H1 (cell line): ENCODE results near the gene GALNT7. TPM values are rescaled to one million over a fixed set of nuclear protein-coding genes. Genes with fewer than 3 reads are reported as not detected.

Experiments
- CTCF ChIA-PET: fragments of 300-600 bp; sonication (Branson Sonifier 250); formaldehyde crosslinking; loops from one replicate; lab custom pipeline; 2021; ENCODE audit not compliant: partially characterized antibody; lab: Charles Lee
- POLR2A ChIA-PET: fragments of 300-600 bp; sonication (Branson Sonifier 250); formaldehyde crosslinking; loops from one replicate; lab custom pipeline; 2021; ENCODE audit warnings: inconsistent platforms; ENCODE audit not compliant: partially characterized antibody; lab: Charles Lee
- DNase-seq, 2 experiments: peaks; one replicate each; pipeline versions ENCODE4 v3.0.0 to v3.0.0-alpha.2; 2010 to 2022; ENCODE audit warnings: low spot score in 2 of 2, low read depth in 1 of 2, mixed read lengths in 1 of 2
- FAIRE-seq: peaks from 2 replicates; lab custom pipeline; 2011; peaks lifted over from hg19 to GRCh38; lab: Jason Lieb, UNC
- H2AFZ ChIP-seq: 2 replicates; pipeline ENCODE4 v1.8.1; 2012; ENCODE audit warnings: low read length, inconsistent platforms
- H2AK5ac ChIP-seq: 2 replicates; pipeline ENCODE4 v1.6.1; 2013; ENCODE audit warnings: low read depth, low read length
- H2BK120ac ChIP-seq: replicated peaks from 2 replicates; pipeline ENCODE3; 2013; ENCODE audit warnings: low read depth, low read length, inconsistent platforms
- H2BK12ac ChIP-seq: 2 replicates; pipeline ENCODE4 v1.6.1; 2013; ENCODE audit warnings: low read depth, low read length
- H2BK15ac ChIP-seq: 2 replicates; pipeline ENCODE4 v1.6.1; 2013; ENCODE audit warnings: low read length
- H2BK20ac ChIP-seq: 2 replicates; pipeline ENCODE4 v1.6.1; 2013; ENCODE audit warnings: low read length
- H2BK5ac ChIP-seq: 2 replicates; pipeline ENCODE4 v1.6.1; 2013; ENCODE audit warnings: low read depth, low read length
- H3K14ac ChIP-seq: 2 replicates; pipeline ENCODE4 v1.6.1; 2013; ENCODE audit warnings: inconsistent platforms; ENCODE audit not compliant: insufficient read length
- H3K18ac ChIP-seq: 2 replicates; pipeline ENCODE4 v1.6.1; 2013; ENCODE audit warnings: low read length; ENCODE audit errors: extremely low read depth
- H3K23ac ChIP-seq: 2 replicates; pipeline ENCODE4 v1.6.1; 2013; ENCODE audit warnings: inconsistent platforms; ENCODE audit not compliant: insufficient read length
- H3K23me2 ChIP-seq: 2 replicates; pipeline ENCODE4 v1.6.1; 2013; ENCODE audit warnings: low read depth, low read length
- H3K27ac ChIP-seq: 2 replicates; pipeline ENCODE4 v1.6.1; 2011; ENCODE audit warnings: low read depth, low read length, inconsistent platforms
- H3K27me3 ChIP-seq, 4 experiments: replicated peaks in 1 of 4; 1 replicate in 1 of 4; 2 replicates in 3 of 4; pipeline versions ENCODE4 v1.6.1 to v1.8.1; 2011 to 2013; ENCODE audit warnings: low read length in 3 of 4, mild to moderate bottlenecking in 3 of 4, inconsistent platforms in 2 of 4, mixed read lengths in 2 of 4, moderate library complexity in 1 of 4; ENCODE audit not compliant: control insufficient read depth in 3 of 4, insufficient read depth in 3 of 4; ENCODE audit errors: extremely low read depth in 1 of 4
- H3K36me3 ChIP-seq, 4 experiments: 2 replicates each; pipeline versions ENCODE4 v1.6.1 to v1.8.1; 2011 to 2013; ENCODE audit warnings: mild to moderate bottlenecking in 4 of 4, low read length in 3 of 4, moderate library complexity in 2 of 4, control low read depth in 1 of 4, inconsistent platforms in 1 of 4; ENCODE audit not compliant: insufficient read depth in 4 of 4, control insufficient read depth in 2 of 4
- H3K4ac ChIP-seq: replicated peaks from 2 replicates; pipeline ENCODE3; 2013; ENCODE audit warnings: low read length, low read depth, mixed read lengths, inconsistent platforms; ENCODE audit not compliant: insufficient read length
- H3K4me1 ChIP-seq, 4 experiments: replicated peaks in 1 of 4; 1 replicate in 1 of 4; 2 replicates in 3 of 4; pipeline versions ENCODE4 v1.6.1 to v1.8.1; 2011 to 2013; ENCODE audit warnings: low read length in 3 of 4, inconsistent platforms in 2 of 4, mixed read lengths in 1 of 4; ENCODE audit not compliant: insufficient read depth in 4 of 4, control insufficient read depth in 3 of 4
- H3K4me2 ChIP-seq, 2 experiments: 2 replicates each; pipeline versions ENCODE4 v1.6.1 to v1.8.1; 2011 to 2013; ENCODE audit warnings: low read depth in 2 of 2, low read length in 2 of 2, control low read depth in 1 of 2, inconsistent platforms in 1 of 2, mild to moderate bottlenecking in 1 of 2; ENCODE audit not compliant: insufficient read depth in 1 of 2
- H3K4me3 ChIP-seq, 4 experiments: fragments of 200-600, 300-600 bp in 1 of 4; sonication (generic), shearing (Covaris generic), sonication (Bioruptor Twin) in 1 of 4; 2 replicates each; pipeline versions ENCODE4 v1.5.1 to v1.8.1; 2011 to 2016; ENCODE audit warnings: low read length in 4 of 4, low read depth in 3 of 4, control low read depth in 2 of 4, inconsistent platforms in 2 of 4, mild to moderate bottlenecking in 2 of 4, mixed read lengths in 1 of 4, moderate library complexity in 1 of 4; ENCODE audit not compliant: insufficient read depth in 2 of 4; ENCODE audit errors: extremely low read depth in 1 of 4
- H3K56ac ChIP-seq: replicated peaks from 2 replicates; pipeline ENCODE3; 2013; ENCODE audit warnings: low read depth, mild to moderate bottlenecking, mixed read lengths, low read length, inconsistent platforms; ENCODE audit not compliant: insufficient read length
- H3K79me1 ChIP-seq: 2 replicates; pipeline ENCODE4 v1.6.1; 2013; ENCODE audit warnings: low read depth, low read length, control low read depth
- H3K79me2 ChIP-seq, 2 experiments: 2 replicates each; pipeline versions ENCODE4 v1.6.1 to v1.8.1; 2012 to 2013; ENCODE audit warnings: low read length in 2 of 2, mild to moderate bottlenecking in 2 of 2, inconsistent platforms in 1 of 2; ENCODE audit not compliant: insufficient read depth in 2 of 2, control insufficient read depth in 1 of 2
- H3K9ac ChIP-seq, 4 experiments: replicated peaks in 1 of 4; 1 replicate in 1 of 4; 2 replicates in 3 of 4; pipeline versions ENCODE4 v1.6.1 to v1.8.1; 2011 to 2013; ENCODE audit warnings: low read depth in 3 of 4, low read length in 3 of 4, control low read depth in 2 of 4, mild to moderate bottlenecking in 2 of 4, moderate library complexity in 2 of 4, inconsistent platforms in 1 of 4; ENCODE audit errors: extremely low read depth in 1 of 4
- H3K9me3 ChIP-seq, 2 experiments: 2 replicates each; pipeline versions ENCODE4 v1.6.1 to v1.8.1; 2012 to 2013; ENCODE audit warnings: mild to moderate bottlenecking in 2 of 2, moderate library complexity in 2 of 2, control low read depth in 1 of 2, inconsistent platforms in 1 of 2, low read depth in 1 of 2, low read length in 1 of 2, mixed read lengths in 1 of 2; ENCODE audit not compliant: insufficient read depth in 2 of 2
- H4K20me1 ChIP-seq, 2 experiments: replicated peaks in 1 of 2; 2 replicates each; pipeline versions ENCODE3 to v1.8.1; 2011 to 2013; ENCODE audit warnings: inconsistent platforms in 2 of 2, low read length in 2 of 2, mild to moderate bottlenecking in 1 of 2; ENCODE audit not compliant: insufficient read depth in 2 of 2, control insufficient read depth in 1 of 2
- H4K5ac ChIP-seq: 2 replicates; pipeline ENCODE4 v1.6.1; 2013; ENCODE audit warnings: low read length, low read depth, mixed read lengths, inconsistent platforms; ENCODE audit not compliant: insufficient read length
- H4K8ac ChIP-seq: 2 replicates; pipeline ENCODE4 v1.8.0; 2013; ENCODE audit warnings: mild to moderate bottlenecking, moderate library complexity, low read length, inconsistent platforms; ENCODE audit not compliant: insufficient read depth; ENCODE audit errors: extremely low read depth
- H4K91ac ChIP-seq: replicated peaks from 2 replicates; pipeline ENCODE3; 2013; ENCODE audit warnings: low read length, mixed read lengths, inconsistent platforms; ENCODE audit not compliant: insufficient read length
- CBX5 ChIP-seq: fragments of 300-800, 300-1000 bp; sonication (generic); IDR thresholded peaks from 2 replicates; pipeline ENCODE4 v1.7.1; 2016; ENCODE audit warnings: antibody characterized with exemption, low read length, low read depth
- CEBPB ChIP-seq: IDR thresholded peaks from 2 replicates; pipeline ENCODE4 v1.6.1; 2012; ENCODE audit warnings: low read depth, low read length
- SIN3A ChIP-seq, 2 experiments: IDR thresholded peaks in 1 of 2; conservative IDR thresholded peaks in 1 of 2; 2 replicates each; pipeline ENCODE4 v1.6.1; 2011 to 2012; ENCODE audit warnings: low read length in 2 of 2, improper control_type of control experiment in 1 of 2, low read depth in 1 of 2, mild to moderate bottlenecking in 1 of 2
- SP4 ChIP-seq: IDR thresholded peaks from 2 replicates; pipeline ENCODE4 v1.6.1; 2012; ENCODE audit warnings: low read length, inconsistent platforms
- WGBS, 2 experiments: shearing (Covaris generic) in 1 of 2; methylation state at CpG; one replicate each; pipeline versions ENCODE4 v1.1.6 to v1.1.7; 2013 to 2015; ENCODE audit warnings: low lambda C conversion rate in 2 of 2, mixed read lengths in 2 of 2, inconsistent platforms in 1 of 2, low coverage in 1 of 2, missing lambda C conversion rate in 1 of 2; ENCODE audit not compliant: insufficient replicate concordance in 2 of 2, insufficient coverage in 1 of 2, insufficient read length in 1 of 2; ENCODE audit errors: extremely low coverage in 1 of 2, missing lambda C conversion rate in 1 of 2; 5-methylcytosine and 5-hydroxymethylcytosine counted together
- polyA plus RNA-seq, 7 experiments: library from polyadenylated mRNA; depleted of rRNA in 3 of 7; stranded (reverse) in 5 of 7; unstranded in 2 of 7; fragments of >200 nt in 5 of 7; fragments of 200-250 nt in 2 of 7; gene quantifications; 1 replicate in 5 of 7; 2 replicates in 1 of 7; 4 replicates in 1 of 7; pipeline versions ENCODE4 v1.2.1 to v1.2.3, GENCODE V29; 2011 to 2013; ENCODE audit warnings: missing spikeins in 2 of 7, mixed read lengths in 2 of 7
- total RNA-seq: library from RNA; stranded (reverse); fragmentation: NEBNext Ultra II Directional; extraction: Animal tissue kit (Norgen Biotek cat#: 25700); gene quantifications from 2 replicates; pipeline ENCODE4 v1.2.1, GENCODE V29; 2021

GALNT7 gene
- total and polyA plus RNA-seq, 2 of the 8 experiments (the other 6 are each of a cell fraction or from before 2014, with no cell fraction given), result 22.4 to 85.5 TPM

DNA sequence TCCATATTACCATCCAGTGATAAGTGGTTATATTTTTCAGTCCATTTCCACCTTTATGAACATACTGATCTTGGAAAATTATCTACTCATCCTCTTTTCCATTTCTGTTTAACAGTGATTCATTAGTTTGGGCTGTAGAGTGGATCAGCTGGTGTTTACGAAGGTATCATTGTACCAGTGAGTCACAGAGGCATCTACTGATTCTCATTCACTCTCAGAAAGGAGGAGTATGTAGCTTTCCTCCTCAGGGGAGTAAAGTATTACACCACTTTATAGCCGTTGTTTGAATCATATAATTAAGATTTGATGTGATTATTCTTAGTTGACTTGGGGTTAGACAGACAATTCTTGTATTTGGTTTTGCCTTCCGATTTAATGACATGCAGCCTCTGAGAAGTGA is 74.7 kb downstream of the GALNT7 start:
- peaks cover 9% of the 10 kb centered on the region for H3K79me1 ChIP-seq
- no peaks in the 10 kb centered on the region for H3K9me3 ChIP-seq
- CTCF ChIA-PET, result interaction anchor here (0.8 to 2.0 kb wide), 5 partner anchors 11 to 221 kb away, joined by 3 to 8 read pairs (median 4); no protein-coding TSS in a partner anchor
- H2AK5ac ChIP-seq, result no peak overlapping the region
- no peak overlapping the region for H3K27ac ChIP-seq
- WGBS, 2 experiments, result 87% methylated on average over 3 of the region's 3 CpGs; no CpG with 5 or more reads in 1 of the 2 experiments
- no peak for DNase-seq
- H4K91ac ChIP-seq, result no peak overlapping the region
- POLR2A ChIA-PET, result interaction anchor here (0.5 to 1.0 kb wide), 2 partner anchors 94 to 207 kb away, joined by 3 read pairs; no protein-coding TSS in a partner anchor
- H3K79me2 ChIP-seq, result peaks cover 3 to 86% of the 10 kb centered on the region in 2 experiments; a peak in 3 of 4 replicates
- no peak overlapping the region for H3K4me3 ChIP-seq
- H2BK15ac ChIP-seq, result no peak overlapping the region
- no peak overlapping the region for H3K23ac ChIP-seq
- no peak overlapping the region for H3K9ac ChIP-seq
- H3K36me3 ChIP-seq, result no peaks in the 10 kb centered on the region; a peak in 1 of 8 replicates
- peaks cover 1 to 34% (median 23%) of the 10 kb centered on the region in 4 experiments for H3K4me1 ChIP-seq
- no peak overlapping the region for H3K4ac ChIP-seq
- no peaks in the 10 kb centered on the region; a peak in 1 of 7 replicates for H3K27me3 ChIP-seq
- no peak for FAIRE-seq
- H4K5ac ChIP-seq, result no peak overlapping the region
- H2BK120ac ChIP-seq, result no peak overlapping the region
- H3K14ac ChIP-seq, result no peak overlapping the region
- TF ChIP-seq CBX5 (no peak), SP4 (no peak), CEBPB (no peak), SIN3A (conservative IDR thresholded peaks at IDR 0.05 in 1 of 2, IDR thresholded peaks at IDR 0.05 in 1 of 2; ENCODE audit: low read depth in 1 of 2, low read length in 2 of 2) (no peak)
- H3K4me2 ChIP-seq, result no peak overlapping the region
- no peak overlapping the region for H2BK5ac ChIP-seq
- no peak overlapping the region for H2AFZ ChIP-seq
- H4K8ac ChIP-seq, result no peak overlapping the region
- no peak overlapping the region for H3K18ac ChIP-seq
- H3K23me2 ChIP-seq, result no peaks in the 10 kb centered on the region
- no peak overlapping the region for H2BK12ac ChIP-seq
- H4K20me1 ChIP-seq, result no peaks in the 10 kb centered on the region
- no peak overlapping the region for H3K56ac ChIP-seq
- H2BK20ac ChIP-seq, result no peak overlapping the region
